Psoas muscle (tissue), 8 donors: Measurements from ENCODE around the gene KIF9. TPM values are rescaled to one million over a fixed set of nuclear protein-coding genes. Genes with fewer than 3 reads are reported as not detected.
"Not testable (repeated sequence)": the region's sequence is repeated elsewhere in the genome, so short reads cannot be mapped to it uniquely, and the experiment has no call there.

Source experiments
- ATAC-seq, 4 donors: fragments of 200-7000 bp; cut with Tn5 transposase; one replicate each; pipeline ENCODE4 v1.9.1; 2020; ENCODE audit warnings: moderate library complexity in 3 of 4, mild to moderate bottlenecking in 2 of 4
- DNase-seq, 2 donors: peaks; one replicate each; pipeline ENCODE4 v3.0.0-alpha.2; 2020
- H3K27ac ChIP-seq: fragments of 200-600 bp; one replicate; pipeline ENCODE4 v1.8.0; 2022
- H3K27me3 ChIP-seq, 3 donors: fragments of 200-600 bp in 1 of 3; one replicate each; pipeline versions ENCODE4 v1.6.1 to v1.8.0; 2013 to 2022; ENCODE audit warnings: low read length in 2 of 3, mild to moderate bottlenecking in 2 of 3, moderate library complexity in 1 of 3; ENCODE audit not compliant: insufficient read depth in 3 of 3
- H3K36me3 ChIP-seq, 2 donors: fragments of 200-600 bp in 1 of 2; one replicate each; pipeline versions ENCODE4 v1.6.1 to v1.8.0; 2013 to 2022; ENCODE audit warnings: low read depth in 1 of 2, mild to moderate bottlenecking in 1 of 2, moderate library complexity in 1 of 2; ENCODE audit not compliant: insufficient read depth in 1 of 2
- H3K4me1 ChIP-seq: fragments of 200-600 bp; one replicate; pipeline ENCODE4 v1.8.0; 2022
- H3K4me3 ChIP-seq: fragments of 200-600 bp; one replicate; pipeline ENCODE4 v1.8.0; 2022; ENCODE audit warnings: mild to moderate bottlenecking
- H3K9me3 ChIP-seq: fragments of 200-600 bp; one replicate; pipeline ENCODE4 v1.8.0; 2022
- CTCF ChIP-seq: fragments of 200-600 bp; IDR thresholded peaks from one replicate; pipeline ENCODE4 v1.8.0; 2022; ENCODE audit warnings: antibody characterized with exemption
- WGBS, 3 donors: extraction: QIAGEN DNeasy Blood & Tissue Kit; methylation state at CpG; one replicate each; pipeline versions ENCODE4 v1.1.6 to v1.1.7; 2013; 5-methylcytosine and 5-hydroxymethylcytosine counted together
- intact Hi-C, 2 donors: fragments of 100-400 bp; cut with DNase I; formaldehyde crosslinking; loops; one replicate each; pipeline versions ENCODE4 v1.11.0 to v1.14.2; 2022
- polyA plus RNA-seq, 3 donors: library from polyadenylated mRNA; stranded (reverse); fragments of 200-250 nt; gene quantifications; one replicate each; pipeline ENCODE4 v1.2.3, GENCODE V29; 2013
- total RNA-seq, 4 donors: library from RNA; stranded (reverse); fragmentation: NEBNext Ultra II Directional in 2 of 4; extraction: Animal tissue kit (Norgen Biotek cat#: 25700) in 2 of 4; gene quantifications; one replicate each; pipeline versions ENCODE4 v1.2.1 to v1.2.4, GENCODE V29; 2021 to 2023
- donor health status: healthy with polysubstance abuse.
- donor health status: DM: no; HTN: no; CAD: no; lungs with moderate emphysema.
- donor health status: Bipolar disorder and iron deficiency.
- donor health status: healthy.
- donor health status: DM: yes; HTN: yes; CAD: no.
- donor health status: DM: no; HTN: no; CAD: no.
- donor health status: DM: no; HTN: no; CAD: no.
- donor health status: DM: yes; HTN: yes; CAD: no.

KIF9 gene
- total and polyA plus RNA-seq, 7 donors = 3.5 to 15.5 (median 5.9) TPM

- DNase-seq = no peak
- no peaks in the 10 kb centered on the region for H3K27me3 ChIP-seq
- TF ChIP-seq CTCF = no peak
- 93 to 98% (median 95%) methylated on average over 1 of the region's 1 CpG for WGBS, 3 donors
- no peak overlapping the region for H3K4me3 ChIP-seq
- H3K36me3 ChIP-seq = no peaks in the 10 kb centered on the region
- ATAC-seq = no peak
- no peaks in the 10 kb centered on the region for H3K9me3 ChIP-seq
- H3K27ac ChIP-seq = no peak overlapping the region
- H3K4me1 ChIP-seq = peaks cover 13% of the 10 kb centered on the region
- intact Hi-C loops = loop anchor here in 1 of 2 donors (2.0 kb wide), 1 partner anchor 25 kb away; no protein-coding TSS in a partner anchor
These were observed 30.9 kb upstream of the KIF9 start for GRCh38 chr3:47313341-47314055.

- WGBS, 3 donors = 94 to 97% (median 94%) methylated on average over 4 of the region's 4 CpGs
- DNase-seq (no peak), ATAC-seq (no peak)
- Histone ChIP-seq H3K4me1 (peaks cover 10% of the 10 kb centered on the region), H3K27me3 (no peaks in the 10 kb centered on the region), H3K9me3 (no peaks in the 10 kb centered on the region), H3K36me3 (peaks cover 0 to 12% of the 10 kb centered on the region in 2 donors), H3K4me3 (no peak overlapping the region), H3K27ac (no peak overlapping the region)
- no peak for TF ChIP-seq CTCF
- intact Hi-C loops = no loop called here
These were observed 27.8 kb upstream of the KIF9 start for GRCh38 chr3:47310391-47310790.

- H3K27ac ChIP-seq, H3K9me3 ChIP-seq, H3K4me3 ChIP-seq, DNase-seq, H3K4me1 ChIP-seq, intact Hi-C loops, H3K27me3 ChIP-seq, ATAC-seq: not testable (repeated sequence)
- WGBS, 3 donors = 96 to 99% (median 98%) methylated on average over 20 to 28 of the region's 28 CpGs
- H3K36me3 ChIP-seq = peaks cover 0 to 12% of the 10 kb centered on the region in 2 donors
These were observed 26.6 kb upstream of the KIF9 start for GRCh38 chr3:47309231-47309630.

- Histone ChIP-seq H3K9me3 (no peaks in the 10 kb centered on the region), H3K36me3 (peaks cover 0 to 30% of the 10 kb centered on the region in 2 donors), H3K4me1 (no peaks in the 10 kb centered on the region), H3K27me3 (no peaks in the 10 kb centered on the region), H3K27ac (no peak overlapping the region), H3K4me3 (no peak overlapping the region)
- 86 to 91% (median 88%) methylated on average over 2 of the region's 2 CpGs for WGBS, 3 donors
- ATAC-seq = no peak
- DNase-seq = no peak
- intact Hi-C loops = no loop called here
- no peak for TF ChIP-seq CTCF
These were observed 23.4 kb upstream of the KIF9 start for GRCh38 chr3:47306022-47306421.

- Histone ChIP-seq H3K27me3 (no peaks in the 10 kb centered on the region), H3K4me3 (no peak overlapping the region), H3K9me3 (no peaks in the 10 kb centered on the region), H3K4me1 (peaks cover 7% of the 10 kb centered on the region), H3K36me3 (peaks cover 0 to 18% of the 10 kb centered on the region in 2 donors), H3K27ac (no peak overlapping the region)
- TF ChIP-seq CTCF = no peak
- intact Hi-C loops = no loop called here
- DNase-seq (no peak), ATAC-seq (no peak)
These were observed 18.9 kb upstream of the KIF9 start for GRCh38 chr3:47301456-47301855.
